GM04504 (cell line): Measurements from ENCODE around the gene OGFR.

Experiments used
- DNase-seq: peaks from one replicate; pipeline ENCODE4 v3.0.0-alpha.2; 2012; ENCODE audit warnings: low read depth

Gene OGFR

DNA sequence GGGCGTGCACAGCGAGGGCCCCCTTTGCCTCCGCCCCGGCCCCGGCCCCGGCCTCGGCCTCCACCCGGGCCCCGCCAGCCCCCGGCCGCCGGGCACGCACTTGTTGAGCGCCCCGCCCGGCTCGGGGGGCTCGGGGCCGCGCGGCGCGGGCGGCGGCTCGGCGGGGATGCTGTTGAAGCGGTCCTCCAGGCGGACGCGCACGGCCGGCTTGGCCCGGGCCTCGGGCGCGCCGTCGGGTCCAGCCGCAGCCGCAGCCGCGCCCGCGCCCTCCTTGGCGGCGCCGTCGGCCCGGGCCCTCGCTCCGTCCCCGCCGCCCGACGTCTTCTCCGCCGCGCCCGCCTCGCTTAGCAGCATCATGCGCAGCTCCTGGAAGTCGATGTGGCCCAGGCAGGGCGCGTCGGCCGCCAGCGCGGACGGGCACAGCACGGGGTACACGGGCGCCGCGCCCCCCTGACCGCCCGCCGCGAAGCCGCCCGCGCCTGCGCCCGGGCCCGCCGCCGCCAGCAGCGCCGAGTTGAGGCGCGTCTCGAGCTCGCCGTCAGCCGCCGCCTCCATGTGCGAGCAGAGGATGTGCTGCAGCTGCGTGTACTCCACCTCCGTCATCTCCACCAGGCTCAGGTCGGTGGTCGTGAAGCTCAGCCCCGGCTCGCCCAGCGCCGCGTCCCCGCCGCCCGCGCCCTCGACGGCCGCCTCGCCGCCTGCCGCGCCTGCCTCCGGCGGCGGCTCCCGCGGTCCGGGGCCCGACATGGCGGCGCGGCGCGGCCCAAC, 56.5 kb downstream of the OGFR start:
- DNase-seq, result no peak

DNA sequence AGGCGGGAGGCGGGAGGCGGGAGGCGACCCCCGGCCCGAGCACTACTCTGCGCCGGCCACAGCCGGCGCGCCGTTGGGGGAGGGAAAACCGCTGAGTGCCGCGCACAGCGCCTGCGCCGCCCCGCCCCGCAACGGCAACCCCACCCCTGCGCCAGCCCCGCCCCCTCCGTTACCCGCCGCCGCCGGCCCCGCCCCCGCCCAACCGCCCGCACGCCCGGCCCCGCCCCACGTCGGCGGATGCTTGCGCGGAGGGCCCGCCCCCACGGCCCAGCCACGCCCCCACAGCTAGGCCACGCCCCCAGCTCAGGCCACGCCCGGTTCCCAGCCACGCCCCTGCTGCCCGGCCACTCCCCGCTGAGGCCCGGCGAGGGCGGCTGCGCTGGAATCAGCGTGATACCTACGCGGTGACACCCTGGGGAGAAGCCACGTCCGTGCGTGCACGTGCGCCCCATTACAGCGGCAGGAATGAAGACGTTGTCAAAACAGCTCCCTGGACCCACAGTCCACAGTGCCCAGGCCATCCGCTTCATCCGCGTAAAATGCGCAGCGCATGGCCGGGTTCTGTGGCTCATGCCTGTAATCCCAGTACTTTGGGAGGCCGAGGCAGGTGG, 57.2 kb downstream of the OGFR start, which contains the start of gene TCFL5:
TCFL5 (minus strand) TSS at position 97 of the 611 bp plus-strand sequence. CDS start 152 bp downstream, outside the sequence.
- peak; percentile 53 for DNase-seq
